Activated T-cell treated with anti-CD3 and anti-CD28 coated beads, Interleukin-2, amount 50 U/mL, for 24 hours (primary cell): ENCODE results near the gene ZBTB47.
A peak's percentile ranks its signal among the peaks of the same experiment; 100 is the strongest.

Source experiments
- DNase-seq: peaks from one replicate; pipeline ENCODE4 v3.0.0-alpha.2; 2020
- H3K27ac Mint-ChIP-seq: 2 replicates; pipeline ENCODE4 v1.8.0; 2020; ENCODE audit warnings: mild to moderate bottlenecking, mixed read lengths
- H3K27me3 Mint-ChIP-seq: 2 replicates; pipeline ENCODE4 v1.8.0; 2020; ENCODE audit warnings: mixed read lengths
- H3K36me3 Mint-ChIP-seq: 2 replicates; pipeline ENCODE4 v1.8.0; 2020; ENCODE audit warnings: low read depth, mixed read lengths
- H3K4me1 Mint-ChIP-seq: 2 replicates; pipeline ENCODE4 v1.8.0; 2020; ENCODE audit warnings: low read depth, mixed read lengths
- H3K4me3 Mint-ChIP-seq: 2 replicates; pipeline ENCODE4 v1.8.0; 2020; ENCODE audit warnings: mild to moderate bottlenecking, moderate library complexity, mixed read lengths
- H3K9me3 Mint-ChIP-seq: 2 replicates; pipeline ENCODE4 v1.8.0; 2020; ENCODE audit warnings: mixed read lengths

Gene ZBTB47

DNA sequence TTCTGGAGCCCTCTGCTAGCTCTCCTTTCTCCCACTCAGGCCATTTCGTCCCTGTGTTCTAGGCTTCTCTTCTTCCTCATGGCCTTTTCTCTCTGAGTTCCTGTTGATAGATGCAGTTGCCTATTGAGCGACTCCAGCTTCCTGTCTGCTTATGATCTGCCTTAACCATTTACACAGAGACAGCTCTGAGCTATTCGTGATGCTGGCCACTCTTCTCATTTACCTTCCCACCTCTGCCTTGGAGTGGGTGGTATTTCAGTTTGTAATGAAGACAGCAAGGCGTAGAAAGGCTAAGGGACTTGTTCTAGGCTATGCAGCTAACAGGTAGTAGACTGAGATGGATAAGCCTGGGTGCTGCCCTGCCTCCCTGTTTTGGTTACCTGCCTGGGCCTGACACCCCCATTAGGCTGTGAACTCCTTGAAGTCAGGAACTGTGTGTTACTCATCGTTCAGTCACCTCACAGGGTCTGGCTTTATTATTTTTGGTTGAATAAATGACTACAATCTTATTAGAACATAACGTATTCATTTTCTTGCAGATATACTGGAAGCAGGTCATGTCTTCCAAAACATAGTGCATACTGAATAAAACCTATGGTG is 12.6 kb upstream of the ZBTB47 start:
- Mint-ChIP-seq H3K4me1 (peaks cover 15% of the 10 kb centered on the region), H3K9me3 (no peaks in the 10 kb centered on the region), H3K27me3 (no peaks in the 10 kb centered on the region), H3K4me3 (no peak overlapping the region), H3K36me3 (peaks cover 37% of the 10 kb centered on the region), H3K27ac (peak overlapping the region; percentile 67)
- no peak for DNase-seq

DNA sequence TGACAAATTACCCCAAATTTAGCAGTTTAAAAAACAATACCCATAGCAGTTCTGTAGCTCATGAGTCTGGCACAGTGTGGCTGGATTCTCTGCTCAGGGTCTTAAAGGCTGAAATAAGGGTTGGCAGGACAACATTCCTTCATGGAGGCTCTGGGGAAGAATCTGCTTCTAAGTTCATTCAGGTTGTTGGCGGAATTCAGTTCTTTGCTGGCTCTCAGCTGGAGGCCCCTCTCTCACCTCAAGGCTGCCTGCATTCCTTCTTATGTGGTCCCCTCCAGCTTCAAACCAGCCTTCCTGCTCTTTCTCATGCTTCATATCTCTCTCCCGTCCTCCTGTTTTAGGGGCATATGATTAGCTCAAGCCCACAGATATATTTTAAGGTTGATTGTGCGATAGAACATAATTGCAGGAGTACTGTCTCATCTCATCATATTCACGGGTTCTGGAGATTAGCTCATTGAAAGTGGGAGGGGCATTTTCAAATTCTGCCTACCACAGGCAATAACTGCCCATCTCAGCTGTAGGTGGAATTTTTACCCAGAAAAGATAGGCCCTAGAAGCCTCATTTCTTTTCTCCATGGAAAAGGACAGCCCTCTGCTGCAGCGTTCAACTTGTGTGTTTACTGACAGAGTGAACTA is 5.6 kb upstream of the ZBTB47 start:
- H3K27me3 Mint-ChIP-seq: no peaks in the 10 kb centered on the region
- H3K36me3 Mint-ChIP-seq: peaks cover 62% of the 10 kb centered on the region
- H3K27ac Mint-ChIP-seq: peak overlapping the region; percentile 8
- no peak overlapping the region for H3K4me3 Mint-ChIP-seq
- DNase-seq: no peak
- H3K9me3 Mint-ChIP-seq: no peaks in the 10 kb centered on the region
- peaks cover 13% of the 10 kb centered on the region for H3K4me1 Mint-ChIP-seq

DNA sequence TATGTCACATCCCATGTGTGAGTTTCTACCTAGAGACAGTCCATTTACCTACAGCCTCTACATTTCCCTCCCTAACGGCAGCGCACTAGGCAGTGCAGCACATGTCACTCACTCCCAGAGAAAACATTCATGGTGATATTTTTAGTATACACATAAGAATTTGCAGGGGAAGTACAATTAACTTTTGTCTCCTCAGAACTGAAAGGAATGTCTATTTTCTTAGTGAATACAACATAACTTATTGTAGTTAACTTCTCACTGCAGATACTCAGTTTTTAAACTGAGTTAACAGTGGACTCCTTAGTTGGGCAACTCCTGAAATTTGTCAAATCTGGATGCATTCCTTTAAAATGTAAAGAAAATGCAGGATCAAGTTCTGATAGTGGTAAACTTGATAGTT is 4.5 kb upstream of the ZBTB47 start:
- Mint-ChIP-seq H3K4me1 (peaks cover 21% of the 10 kb centered on the region), H3K36me3 (peaks cover 51% of the 10 kb centered on the region), H3K9me3 (no peaks in the 10 kb centered on the region), H3K4me3 (no peak overlapping the region), H3K27ac (peak overlapping the region; percentile 48), H3K27me3 (peaks cover 3% of the 10 kb centered on the region)
- DNase-seq: no peak

DNA sequence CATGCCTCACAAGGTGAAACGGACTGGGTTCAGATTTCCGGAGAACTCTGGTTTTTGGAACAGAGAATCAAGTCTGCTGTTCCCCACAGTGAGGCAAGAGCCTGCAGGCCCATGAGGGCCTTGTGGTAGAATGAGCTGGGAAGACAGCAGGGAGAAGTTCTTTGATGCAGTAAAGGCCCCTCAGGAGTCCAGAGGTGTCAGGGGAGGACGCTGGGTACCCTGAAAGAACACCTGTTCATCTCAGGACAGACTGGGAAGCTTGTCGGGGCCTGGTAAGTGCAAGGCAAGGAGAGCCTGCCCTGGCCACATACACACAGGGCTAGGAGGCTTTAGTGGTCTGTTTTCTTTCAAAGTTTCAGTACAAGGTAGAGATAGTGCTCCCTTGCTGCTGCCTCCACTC is 3.7 kb upstream of the ZBTB47 start:
- Mint-ChIP-seq H3K9me3 (no peaks in the 10 kb centered on the region), H3K36me3 (peaks cover 46% of the 10 kb centered on the region), H3K27ac (peak overlapping the region; percentile 14), H3K4me1 (peaks cover 22% of the 10 kb centered on the region), H3K27me3 (peaks cover 3% of the 10 kb centered on the region), H3K4me3 (no peak overlapping the region)
- DNase-seq: no peak

DNA sequence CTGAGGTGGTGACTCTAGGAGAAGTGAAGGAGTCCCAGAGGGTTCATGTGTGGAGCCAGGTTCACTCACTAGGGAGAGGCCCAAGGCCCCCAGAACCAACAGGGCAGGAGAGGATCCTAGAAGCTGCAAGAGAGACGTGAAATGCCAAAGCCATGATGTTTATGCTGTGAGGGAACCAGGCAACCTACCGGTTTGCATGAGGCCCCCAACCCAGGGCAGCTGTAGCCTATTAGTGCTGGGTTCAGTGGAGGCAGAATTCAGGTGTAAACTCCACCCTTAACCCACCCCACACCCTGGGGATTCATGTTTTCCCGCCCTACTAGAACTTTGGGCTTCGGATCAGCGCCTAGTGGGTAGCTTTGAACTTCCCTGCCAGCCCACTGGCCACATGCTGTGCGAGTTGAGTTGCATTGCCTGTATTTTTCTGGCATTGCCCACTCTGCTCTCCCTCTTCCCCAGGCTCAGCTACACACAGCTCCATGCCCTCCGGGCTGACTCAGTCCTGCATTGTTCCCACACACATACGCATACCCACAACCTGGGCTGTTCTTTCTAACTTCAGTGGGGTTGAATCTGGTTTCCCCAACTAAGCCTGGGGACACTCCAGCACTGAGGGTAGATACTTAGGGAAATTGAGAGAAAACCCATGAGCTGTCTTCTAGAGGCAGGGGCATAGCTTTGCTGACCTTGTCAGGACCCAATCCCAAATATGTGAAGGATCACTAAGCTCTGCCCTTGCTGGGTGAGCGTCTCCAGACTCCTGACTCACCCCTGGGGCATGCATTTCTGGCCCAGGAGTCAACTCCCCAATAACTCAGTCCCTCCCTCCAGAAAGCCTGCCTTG is 2.0 kb upstream of the ZBTB47 start:
- Mint-ChIP-seq H3K27ac (no peak overlapping the region), H3K36me3 (peaks cover 30% of the 10 kb centered on the region)

DNA sequence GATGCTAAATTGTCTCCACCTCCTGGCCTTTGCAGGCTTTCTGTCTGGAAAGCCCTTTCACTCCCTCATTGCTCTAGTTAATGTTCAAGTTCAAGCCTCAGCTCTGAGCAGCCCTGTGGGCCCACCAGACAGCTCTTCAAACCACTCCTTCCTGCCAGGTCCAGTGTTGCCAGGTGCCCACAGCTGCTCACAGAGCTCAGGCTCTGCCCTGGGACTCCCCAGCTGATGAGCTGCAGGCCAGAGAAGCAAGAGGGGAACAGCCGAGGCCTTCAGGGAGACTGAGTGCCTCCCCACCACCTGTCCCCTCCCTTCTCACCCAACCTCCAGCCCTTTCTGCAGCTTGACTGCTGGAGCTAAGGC is 1.3 kb upstream of the ZBTB47 start:
- Mint-ChIP-seq H3K27me3 (peaks cover 3% of the 10 kb centered on the region), H3K9me3 (no peaks in the 10 kb centered on the region), H3K27ac (no peak overlapping the region), H3K36me3 (peaks cover 24% of the 10 kb centered on the region), H3K4me3 (no peak overlapping the region), H3K4me1 (peaks cover 16% of the 10 kb centered on the region)
- DNase-seq: no peak

More for the DNA sequence above, 2.0 kb upstream of the ZBTB47 start:
- H3K4me3 Mint-ChIP-seq: no peak overlapping the region
- H3K4me1 Mint-ChIP-seq: peaks cover 20% of the 10 kb centered on the region
- no peak for DNase-seq
- peaks cover 3% of the 10 kb centered on the region for H3K27me3 Mint-ChIP-seq
- H3K9me3 Mint-ChIP-seq: no peaks in the 10 kb centered on the region

DNA sequence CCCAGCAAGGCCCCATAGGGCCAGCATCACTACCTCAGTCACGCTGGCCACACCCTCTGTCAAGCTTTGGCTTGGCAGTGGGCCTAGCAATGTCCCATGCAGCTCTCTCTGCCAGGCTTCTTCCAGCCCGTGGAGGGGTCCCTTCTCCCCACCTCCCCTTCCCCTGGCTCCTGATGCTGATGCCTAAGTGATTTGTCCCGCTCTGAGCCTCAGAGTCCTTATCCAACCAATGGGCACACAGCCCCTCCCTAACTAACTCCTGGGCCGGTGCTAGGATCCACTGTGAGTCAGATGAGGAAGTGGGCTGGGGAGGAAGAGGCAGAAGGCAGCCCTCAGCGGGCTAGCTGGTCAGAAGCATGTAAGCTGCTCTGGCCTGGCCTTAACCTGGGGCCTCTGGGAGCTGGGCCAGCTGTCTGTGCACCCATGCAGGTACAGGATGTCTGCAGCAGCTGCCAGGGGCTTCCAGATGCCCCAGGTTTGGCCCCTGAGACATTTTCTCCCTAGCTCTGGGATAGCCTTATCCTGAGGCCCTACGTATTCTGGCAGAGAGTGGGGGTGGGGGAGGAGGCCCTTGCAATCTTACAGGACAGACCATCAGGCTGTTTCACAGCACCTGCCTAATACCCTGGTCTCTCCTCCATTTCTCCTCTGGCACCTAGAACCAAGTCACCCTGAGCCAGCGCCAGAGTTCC is 740 bp upstream of the ZBTB47 start:
- Mint-ChIP-seq H3K9me3 (no peaks in the 10 kb centered on the region), H3K27me3 (peaks cover 3% of the 10 kb centered on the region), H3K4me1 (peaks cover 16% of the 10 kb centered on the region), H3K27ac (peak overlapping the region; percentile 66), H3K36me3 (peaks cover 19% of the 10 kb centered on the region), H3K4me3 (peak overlapping the region; percentile 74)
- DNase-seq: no peak

DNA sequence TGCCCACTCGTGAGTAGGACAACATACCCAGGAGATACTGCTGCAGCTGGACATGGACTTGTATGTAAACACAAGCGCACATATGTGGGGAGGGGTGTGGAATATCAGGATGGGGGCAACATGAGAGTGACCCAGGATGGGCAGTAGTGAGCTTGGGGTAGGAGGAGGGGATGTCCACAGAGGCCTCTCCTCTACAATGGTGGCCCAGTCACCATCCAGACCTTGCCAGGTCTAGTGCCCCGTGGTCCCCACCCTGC is 266 bp upstream of the ZBTB47 start:
- Mint-ChIP-seq H3K9me3 (no peaks in the 10 kb centered on the region), H3K36me3 (peaks cover 14% of the 10 kb centered on the region), H3K27me3 (peaks cover 3% of the 10 kb centered on the region), H3K4me3 (peak overlapping the region; percentile 74), H3K27ac (peak overlapping the region; percentile 66), H3K4me1 (peaks cover 16% of the 10 kb centered on the region)
- no peak for DNase-seq

DNA sequence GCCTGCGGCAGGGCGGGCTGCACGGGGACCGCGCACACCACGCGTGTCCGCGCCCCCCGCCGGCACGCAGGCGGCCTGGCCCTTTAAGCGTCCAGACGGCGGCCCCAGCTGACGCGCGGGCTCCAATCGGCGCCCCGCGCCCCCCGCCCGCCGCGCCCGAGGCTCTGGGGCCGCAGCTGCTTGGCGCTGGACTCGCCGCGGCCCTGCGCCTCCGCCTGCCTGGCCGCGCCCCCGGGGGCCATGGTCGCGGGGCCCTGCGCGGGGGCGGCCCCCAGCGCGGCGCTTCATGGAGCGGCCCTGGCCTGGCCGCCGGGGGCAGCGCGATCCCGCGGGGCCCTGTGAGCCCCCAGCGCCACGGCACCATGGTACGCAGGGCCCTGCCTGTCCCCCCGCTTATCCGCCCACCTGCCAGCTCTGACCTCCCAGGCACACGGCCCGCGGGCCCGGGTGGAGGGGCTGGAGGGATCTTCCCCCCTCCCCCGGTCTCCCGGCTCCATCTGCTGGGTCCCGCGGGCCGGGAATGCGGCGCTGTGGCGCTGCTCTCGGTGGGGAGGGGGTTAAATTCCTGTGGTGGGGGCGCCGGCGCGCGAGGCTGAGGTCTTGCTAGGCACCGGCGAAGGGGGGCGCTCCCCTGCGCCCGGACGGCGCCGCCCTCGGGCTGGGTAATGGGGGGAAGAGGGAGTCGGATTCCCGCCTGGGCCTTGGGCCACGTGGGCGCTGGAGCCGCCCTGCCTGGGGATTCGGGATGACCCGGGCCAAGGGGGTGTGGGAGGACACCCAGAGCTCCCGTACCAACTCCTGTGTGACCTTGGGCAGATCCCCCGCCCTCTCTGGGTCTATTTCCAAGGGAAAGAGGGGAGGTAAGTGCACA is 1.1 kb downstream of the ZBTB47 start:
- Mint-ChIP-seq H3K4me1 (peaks cover 16% of the 10 kb centered on the region), H3K4me3 (peak overlapping the region; percentile 31), H3K27me3 (peaks cover 3% of the 10 kb centered on the region), H3K9me3 (no peaks in the 10 kb centered on the region), H3K27ac (no peak overlapping the region), H3K36me3 (peaks cover 2% of the 10 kb centered on the region)
- DNase-seq: peak; percentile 40

DNA sequence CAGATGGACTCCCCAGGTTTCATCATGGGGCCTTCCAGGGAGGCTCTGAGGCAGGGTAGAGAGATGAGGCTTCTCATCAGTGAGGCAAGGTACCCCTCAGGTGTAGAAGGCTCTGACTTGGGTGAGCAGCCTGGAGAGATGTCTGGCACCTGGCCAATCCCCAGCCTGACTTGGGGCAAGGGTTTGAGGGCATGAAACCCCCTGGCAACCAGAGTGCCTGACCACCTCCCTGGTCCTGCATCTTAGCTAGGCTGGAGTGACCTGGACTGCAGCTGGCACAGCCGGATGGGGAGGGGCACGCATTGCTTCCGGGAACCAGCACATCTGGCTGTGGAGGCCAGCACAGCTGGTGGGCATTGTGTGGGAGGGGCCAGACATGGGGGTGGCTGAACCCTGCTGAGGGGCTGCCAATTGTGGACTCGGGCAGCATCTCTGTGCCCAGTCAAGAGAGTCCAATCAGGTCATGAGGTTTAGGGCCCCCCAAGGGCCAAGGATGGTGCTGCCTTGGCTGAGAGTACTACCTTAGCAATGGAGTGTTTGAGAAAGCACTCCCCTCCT is 1.9 kb downstream of the ZBTB47 start:
- Mint-ChIP-seq H3K4me1 (peaks cover 16% of the 10 kb centered on the region), H3K27me3 (peaks cover 3% of the 10 kb centered on the region), H3K4me3 (peak overlapping the region; percentile 31), H3K27ac (no peak overlapping the region), H3K36me3 (no peaks in the 10 kb centered on the region), H3K9me3 (no peaks in the 10 kb centered on the region)
- peak; percentile 44 for DNase-seq

DNA sequence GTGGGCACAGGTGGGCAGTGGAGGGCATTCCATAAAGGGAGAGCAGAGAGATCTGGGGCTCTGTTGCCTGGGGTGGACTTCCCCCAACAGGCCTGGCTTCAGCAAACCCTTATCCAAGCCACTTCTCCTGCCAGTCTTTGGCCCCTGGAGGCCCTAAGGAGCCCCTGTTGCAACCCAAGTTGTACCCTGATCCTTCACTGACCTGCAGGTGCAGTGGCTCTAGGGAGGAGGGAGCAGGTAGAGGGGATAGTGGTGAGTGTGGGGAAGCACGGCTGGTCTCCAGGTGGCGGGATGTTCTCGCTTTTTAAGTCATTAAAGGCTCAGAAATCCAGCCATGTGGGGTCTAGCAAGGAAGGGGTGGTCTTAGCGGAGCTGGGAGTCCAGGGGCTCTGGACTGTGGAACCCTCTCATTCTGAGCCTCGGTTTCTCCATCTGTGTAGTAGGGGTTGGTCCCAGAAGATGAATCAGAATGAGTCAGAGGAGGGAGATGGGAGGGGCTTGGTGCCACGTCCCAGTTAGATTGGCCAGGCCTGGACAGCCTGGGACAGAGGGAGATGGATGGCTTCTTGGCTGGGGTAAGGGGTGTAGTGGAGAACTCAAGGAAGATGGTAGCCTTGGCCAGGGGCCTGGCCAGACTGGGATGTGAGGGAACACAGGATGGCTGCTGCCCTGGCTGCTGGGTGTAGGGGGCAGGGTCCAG is 2.6 kb downstream of the ZBTB47 start:
- no peak overlapping the region for H3K4me3 Mint-ChIP-seq
- peaks cover 3% of the 10 kb centered on the region for H3K27me3 Mint-ChIP-seq
- peaks cover 16% of the 10 kb centered on the region for H3K4me1 Mint-ChIP-seq
- no peak overlapping the region for H3K27ac Mint-ChIP-seq
- no peaks in the 10 kb centered on the region for H3K36me3 Mint-ChIP-seq
- no peaks in the 10 kb centered on the region for H3K9me3 Mint-ChIP-seq
- DNase-seq: no peak

DNA sequence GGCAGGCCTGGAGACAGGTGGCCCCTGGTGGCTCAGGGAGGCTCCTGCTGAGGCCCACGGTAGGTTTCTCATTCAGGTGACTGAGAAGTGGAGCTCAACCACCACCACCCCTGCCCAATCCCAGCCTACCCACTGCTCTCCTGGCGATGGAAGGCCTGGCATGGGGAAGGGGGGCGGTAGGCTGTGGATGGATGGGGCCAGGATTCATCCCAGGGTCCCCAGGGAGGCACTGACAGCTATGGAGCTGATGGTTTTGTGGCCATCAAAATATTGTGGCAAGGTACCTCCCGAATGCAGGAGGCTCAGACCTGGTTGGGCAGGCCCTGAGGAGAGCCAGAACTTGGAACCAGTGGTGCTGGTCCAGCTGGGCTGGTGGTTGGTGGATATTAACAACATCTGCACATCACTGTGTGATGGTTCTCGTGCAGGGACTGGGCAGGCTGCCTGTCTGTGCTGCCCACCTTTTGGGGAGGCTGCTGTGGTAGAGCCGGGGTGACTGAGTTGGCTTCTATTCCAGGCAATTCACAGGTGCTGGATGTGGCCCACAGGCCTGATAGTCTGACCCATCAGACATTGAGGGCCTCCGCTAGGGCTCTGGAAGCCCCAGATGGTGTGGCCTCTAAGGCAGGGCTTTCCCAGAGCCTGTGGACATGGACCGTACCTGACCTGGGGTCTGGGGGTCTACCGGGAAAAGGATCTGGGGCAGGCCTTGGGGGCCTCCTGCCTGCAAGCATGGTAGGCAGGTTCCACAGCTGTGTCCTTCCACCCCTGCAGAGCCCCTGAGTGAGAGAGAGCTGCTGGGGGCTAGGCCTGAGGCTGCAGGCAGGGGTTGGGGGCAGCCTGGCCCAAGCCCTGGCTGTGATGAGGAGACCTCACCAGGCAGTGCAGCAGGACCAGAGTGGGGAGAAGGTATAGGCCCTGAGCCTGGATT is 3.4 kb downstream of the ZBTB47 start:
- Mint-ChIP-seq H3K9me3 (no peaks in the 10 kb centered on the region), H3K4me3 (no peak overlapping the region), H3K27me3 (peaks cover 3% of the 10 kb centered on the region), H3K36me3 (no peaks in the 10 kb centered on the region), H3K4me1 (peaks cover 15% of the 10 kb centered on the region), H3K27ac (no peak overlapping the region)
- no peak for DNase-seq

DNA sequence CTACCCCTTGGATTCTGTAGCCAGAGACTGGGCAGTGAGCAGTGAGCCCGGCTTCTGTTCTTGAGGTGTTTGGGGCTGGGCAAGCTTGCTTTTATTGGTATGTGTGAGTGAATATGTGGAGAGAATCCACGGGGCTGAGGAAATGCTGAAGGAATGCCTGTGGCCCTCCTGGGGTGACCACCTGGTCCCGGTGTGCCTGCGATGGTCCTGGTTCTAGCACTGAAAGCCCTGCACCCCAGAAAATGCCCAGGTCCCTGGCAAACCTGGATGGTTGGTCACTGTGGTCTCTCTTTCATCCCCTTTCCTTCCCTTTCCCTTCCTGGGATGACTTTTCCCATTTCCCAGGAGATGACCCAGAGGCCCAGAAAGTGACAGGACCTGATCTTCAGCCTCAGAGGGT is 4.2 kb downstream of the ZBTB47 start:
- DNase-seq: no peak
- Mint-ChIP-seq H3K27me3 (peaks cover 3% of the 10 kb centered on the region), H3K36me3 (no peaks in the 10 kb centered on the region), H3K4me3 (no peak overlapping the region), H3K9me3 (no peaks in the 10 kb centered on the region), H3K4me1 (peaks cover 11% of the 10 kb centered on the region), H3K27ac (peak overlapping the region; percentile 23)
